OCI-LY3 (cell line): ENCODE measurements around the gene SPRY1.
A peak's percentile ranks its signal among the peaks of the same experiment; 100 is the strongest.

Experiments
- H2AFZ ChIP-seq: fragments of 200-600, 300-600 bp; shearing (Covaris generic); 2 replicates; pipeline ENCODE4 v1.6.0; 2014; ENCODE audit warnings: antibody characterized with exemption, low read depth, low read length
- H3K27ac ChIP-seq: fragments of 200-600, 300-600 bp; sonication (generic); 2 replicates; pipeline ENCODE4 v1.5.1; 2014; ENCODE audit warnings: mild to moderate bottlenecking, low read length, moderate library complexity, mixed read lengths
- H3K27me3 ChIP-seq: fragments of 200-600, 300-600 bp; sonication (generic); 2 replicates; pipeline ENCODE4 v1.6.1; 2014; ENCODE audit warnings: low read depth, low read length, mixed read lengths
- H3K36me3 ChIP-seq: fragments of 200-600, 300-600 bp; sonication (generic); replicated peaks from 2 replicates; pipeline ENCODE3; 2014; ENCODE audit warnings: low read depth, low read length, mixed read lengths
- H3K4me1 ChIP-seq: fragments of 300-600, 200-600 bp; sonication (generic); 2 replicates; pipeline ENCODE4 v1.6.1; 2014; ENCODE audit warnings: low read length, mixed read lengths
- H3K4me2 ChIP-seq: fragments of 200-600, 300-600 bp; sonication (generic); 2 replicates; pipeline ENCODE4 v1.6.1; 2014; ENCODE audit warnings: low read length, mixed read lengths
- H3K4me3 ChIP-seq: fragments of 300-600, 200-600 bp; sonication (generic); 2 replicates; pipeline ENCODE4 v1.5.1; 2014; ENCODE audit warnings: antibody characterized with exemption, mild to moderate bottlenecking, low read length, moderate library complexity
- H3K79me2 ChIP-seq: fragments of 300-600, 200-600 bp; shearing (Covaris generic); 2 replicates; pipeline ENCODE4 v1.6.1; 2014; ENCODE audit warnings: mild to moderate bottlenecking, low read length, mixed read lengths
- H3K9ac ChIP-seq: fragments of 300-600, 200-600 bp; shearing (Covaris generic); 2 replicates; pipeline ENCODE4 v1.6.0; 2014; ENCODE audit warnings: mild to moderate bottlenecking, low read length, moderate library complexity
- H3K9me3 ChIP-seq: fragments of 200-600, 300-600 bp; shearing (Covaris generic); 2 replicates; pipeline ENCODE4 v1.6.1; 2014; ENCODE audit warnings: low read length, mixed read lengths; ENCODE audit not compliant: insufficient read depth
- H4K20me1 ChIP-seq: fragments of 200-600, 300-600 bp; sonication (generic); 2 replicates; pipeline ENCODE4 v1.6.1; 2016; ENCODE audit warnings: low read length, mixed read lengths; ENCODE audit not compliant: insufficient read depth
- EZH2phosphoT487 ChIP-seq: fragments of 200-600 bp; shearing (Covaris generic); IDR thresholded peaks from 2 replicates; pipeline ENCODE4 v1.6.1; 2018; ENCODE audit warnings: antibody characterized with exemption, mixed run types, low read depth
- TF ChIP-seq, protein P1 (sequence below): fragments of 200-600, 300-600 bp; sonication (generic); IDR thresholded peaks from 2 replicates; pipeline ENCODE4 v1.5.1; 2014; ENCODE audit warnings: antibody characterized with exemption, low read length, low read depth

SPRY1 gene

DNA sequence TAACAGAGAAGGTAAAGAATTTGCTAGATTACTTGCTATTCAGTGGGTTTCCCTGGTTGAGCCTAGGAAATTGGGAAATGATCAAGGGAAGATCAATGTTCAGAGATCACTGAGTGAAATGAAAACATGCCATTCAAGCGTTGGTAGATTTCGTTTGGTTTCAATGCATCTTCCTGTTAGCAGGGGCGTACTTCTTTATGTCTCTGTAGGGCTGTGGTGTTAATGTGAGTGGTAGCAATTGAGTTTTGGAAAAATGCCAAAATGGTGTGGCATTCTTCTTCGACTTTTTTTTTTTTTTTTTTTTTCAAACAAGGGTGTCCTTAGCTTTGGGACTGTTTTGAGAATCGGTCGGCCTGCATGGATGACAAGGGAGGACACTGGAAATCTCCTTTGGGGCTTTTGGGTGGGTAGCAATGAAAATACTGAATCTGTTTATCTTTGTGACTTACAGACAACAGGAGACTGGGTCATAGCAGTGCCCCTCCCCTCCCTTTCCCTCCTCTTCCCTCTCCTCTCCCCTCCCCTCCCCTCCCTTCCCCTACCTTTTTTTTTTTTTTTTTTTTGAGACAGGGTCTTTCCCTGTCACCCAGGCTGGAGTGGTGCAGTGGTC lies 50.4 kb downstream of the SPRY1 start:
- H3K4me2 ChIP-seq = no peak overlapping the region
- no peak overlapping the region for H3K27ac ChIP-seq
- peaks cover 28% of the 10 kb centered on the region for H3K4me1 ChIP-seq

DNA sequence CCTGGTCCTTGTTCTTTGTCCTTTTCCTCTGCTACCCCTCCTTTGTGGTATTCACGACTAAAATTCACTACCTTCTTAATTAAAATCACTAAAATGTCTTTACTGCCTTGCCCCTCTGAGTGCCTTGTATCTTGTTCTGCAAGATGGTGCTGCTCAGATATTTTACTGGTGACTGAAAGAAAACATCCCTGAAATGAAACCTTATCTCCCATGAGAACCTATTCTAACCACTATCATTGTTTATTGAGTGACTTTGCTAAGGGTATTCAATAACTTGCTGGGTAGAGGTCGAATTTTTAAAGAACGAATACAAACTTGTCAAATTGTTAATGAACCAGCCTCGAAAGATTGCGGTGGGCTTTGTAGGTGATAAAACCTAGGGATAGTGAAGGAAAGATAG lies 52.8 kb downstream of the SPRY1 start:
- peak overlapping the region; percentile 34 for H3K4me2 ChIP-seq
- TF ChIP-seq, protein P1, sequence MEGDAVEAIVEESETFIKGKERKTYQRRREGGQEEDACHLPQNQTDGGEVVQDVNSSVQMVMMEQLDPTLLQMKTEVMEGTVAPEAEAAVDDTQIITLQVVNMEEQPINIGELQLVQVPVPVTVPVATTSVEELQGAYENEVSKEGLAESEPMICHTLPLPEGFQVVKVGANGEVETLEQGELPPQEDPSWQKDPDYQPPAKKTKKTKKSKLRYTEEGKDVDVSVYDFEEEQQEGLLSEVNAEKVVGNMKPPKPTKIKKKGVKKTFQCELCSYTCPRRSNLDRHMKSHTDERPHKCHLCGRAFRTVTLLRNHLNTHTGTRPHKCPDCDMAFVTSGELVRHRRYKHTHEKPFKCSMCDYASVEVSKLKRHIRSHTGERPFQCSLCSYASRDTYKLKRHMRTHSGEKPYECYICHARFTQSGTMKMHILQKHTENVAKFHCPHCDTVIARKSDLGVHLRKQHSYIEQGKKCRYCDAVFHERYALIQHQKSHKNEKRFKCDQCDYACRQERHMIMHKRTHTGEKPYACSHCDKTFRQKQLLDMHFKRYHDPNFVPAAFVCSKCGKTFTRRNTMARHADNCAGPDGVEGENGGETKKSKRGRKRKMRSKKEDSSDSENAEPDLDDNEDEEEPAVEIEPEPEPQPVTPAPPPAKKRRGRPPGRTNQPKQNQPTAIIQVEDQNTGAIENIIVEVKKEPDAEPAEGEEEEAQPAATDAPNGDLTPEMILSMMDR = no peak
- no peak for TF ChIP-seq EZH2phosphoT487
- H3K4me1 ChIP-seq = peaks cover 16% of the 10 kb centered on the region
- H3K27ac ChIP-seq = no peak overlapping the region
- H3K79me2 ChIP-seq = no peaks in the 10 kb centered on the region
- no peak overlapping the region for H3K4me3 ChIP-seq
- H4K20me1 ChIP-seq = no peaks in the 10 kb centered on the region
- H3K36me3 ChIP-seq = no peaks in the 10 kb centered on the region
- H3K27me3 ChIP-seq = peaks cover 31% of the 10 kb centered on the region
- no peaks in the 10 kb centered on the region for H3K9me3 ChIP-seq
- H3K9ac ChIP-seq = no peak overlapping the region
- no peak overlapping the region for H2AFZ ChIP-seq

More for the DNA sequence above, 50.4 kb downstream of the SPRY1 start:
- no peak overlapping the region for H3K4me3 ChIP-seq
- TF ChIP-seq, protein P1 = no peak
- no peak for TF ChIP-seq EZH2phosphoT487
- peaks cover 14% of the 10 kb centered on the region for H3K27me3 ChIP-seq
- H2AFZ ChIP-seq = no peak overlapping the region
- no peak overlapping the region for H3K9ac ChIP-seq
- no peaks in the 10 kb centered on the region for H4K20me1 ChIP-seq
- no peaks in the 10 kb centered on the region for H3K79me2 ChIP-seq
- H3K36me3 ChIP-seq = no peaks in the 10 kb centered on the region
- no peaks in the 10 kb centered on the region for H3K9me3 ChIP-seq

DNA sequence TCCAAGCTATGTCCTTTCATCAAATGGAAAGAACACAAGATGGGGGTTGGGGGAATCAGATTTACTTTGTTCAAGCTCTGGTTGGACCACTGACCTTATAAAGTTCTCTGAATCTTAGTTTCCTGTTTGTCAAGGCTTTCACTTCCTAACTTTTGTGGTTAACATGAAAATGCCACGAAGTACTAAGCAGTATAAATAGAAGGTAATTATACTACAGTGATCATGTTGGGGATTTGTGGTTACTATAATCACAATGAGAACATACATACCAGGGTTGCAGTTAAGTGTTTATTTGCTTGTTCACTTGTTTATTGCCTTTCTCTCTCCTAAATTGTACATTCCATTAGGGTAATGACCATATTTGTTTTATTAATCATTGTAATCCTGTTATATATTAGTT lies 53.2 kb downstream of the SPRY1 start:
- Histone ChIP-seq H3K9me3 (no peaks in the 10 kb centered on the region), H3K4me3 (no peak overlapping the region), H2AFZ (no peak overlapping the region), H3K27ac (no peak overlapping the region), H3K27me3 (peaks cover 34% of the 10 kb centered on the region), H3K9ac (no peak overlapping the region), H3K79me2 (no peaks in the 10 kb centered on the region), H4K20me1 (no peaks in the 10 kb centered on the region), H3K4me1 (peaks cover 13% of the 10 kb centered on the region), H3K36me3 (no peaks in the 10 kb centered on the region), H3K4me2 (peak overlapping the region; percentile 34)
- TF ChIP-seq EZH2phosphoT487 = no peak
- TF ChIP-seq, protein P1 = no peak

DNA sequence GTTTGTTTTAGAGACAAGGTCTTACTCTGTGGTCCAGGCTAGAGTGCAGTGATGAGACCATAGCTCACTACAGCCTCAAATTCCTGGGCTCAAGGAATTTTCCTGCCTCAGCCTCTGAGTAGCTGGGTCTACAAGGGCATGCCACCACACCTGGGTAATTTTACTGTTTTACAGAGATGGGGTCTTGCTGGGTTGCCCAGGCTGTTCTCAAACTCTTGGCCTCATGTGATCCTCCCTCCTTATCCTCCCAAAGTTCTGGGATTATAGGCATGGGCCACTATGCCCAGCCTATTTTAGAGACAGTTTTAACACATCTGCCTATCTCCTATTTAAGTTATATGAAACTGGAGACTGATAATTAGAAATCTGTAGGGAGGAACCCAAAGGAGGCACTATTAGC lies 53.8 kb downstream of the SPRY1 start:
- no peak for TF ChIP-seq EZH2phosphoT487
- TF ChIP-seq, protein P1 = no peak
- H3K9me3 ChIP-seq = no peaks in the 10 kb centered on the region
- H3K4me3 ChIP-seq = no peak overlapping the region
- peaks cover 39% of the 10 kb centered on the region for H3K27me3 ChIP-seq
- H3K27ac ChIP-seq = no peak overlapping the region
- H3K9ac ChIP-seq = no peak overlapping the region
- H3K79me2 ChIP-seq = no peaks in the 10 kb centered on the region
- no peaks in the 10 kb centered on the region for H4K20me1 ChIP-seq
- peak overlapping the region; percentile 34; the same call in 1 of the 2 replicates for H3K4me2 ChIP-seq
- peaks cover 14% of the 10 kb centered on the region for H3K4me1 ChIP-seq
- no peaks in the 10 kb centered on the region for H3K36me3 ChIP-seq
- H2AFZ ChIP-seq = no peak overlapping the region
